CD4-positive, alpha-beta T cell treated with Interleukin-21 for 1 hour (primary cell): ENCODE measurements around the gene BTK.
"Not testable (repeated sequence)": the region's sequence is repeated elsewhere in the genome, so short reads cannot be mapped to it uniquely, and the experiment has no call there.

Experiments used
- DNase-seq: peaks from one replicate; pipeline ENCODE4 v3.0.0-alpha.2; 2020

BTK gene

GRCh38 chrX:101334310-101334709 lies 51.7 kb downstream of the BTK start:
- not testable (repeated sequence) for DNase-seq

DNA sequence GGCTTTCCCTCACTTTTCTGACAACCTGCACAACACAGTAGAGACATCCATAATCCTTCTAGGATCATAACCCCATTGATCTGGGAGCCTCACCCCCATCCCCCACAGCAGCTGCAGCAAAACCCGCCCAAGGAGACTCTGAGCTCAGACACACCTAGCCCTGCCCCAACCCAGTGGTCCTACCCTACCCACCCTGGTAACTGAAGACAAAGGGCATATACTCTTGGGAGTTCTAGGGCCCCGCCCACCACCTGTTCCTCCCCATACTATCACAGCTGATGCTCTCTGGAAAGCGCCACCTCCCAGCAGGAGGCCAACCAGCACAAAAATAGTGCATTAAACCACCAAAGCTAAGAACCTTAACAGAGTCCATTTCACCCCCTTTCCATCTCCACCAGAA lies 59.4 kb downstream of the BTK start:
- DNase-seq, result not testable (repeated sequence)

DNA sequence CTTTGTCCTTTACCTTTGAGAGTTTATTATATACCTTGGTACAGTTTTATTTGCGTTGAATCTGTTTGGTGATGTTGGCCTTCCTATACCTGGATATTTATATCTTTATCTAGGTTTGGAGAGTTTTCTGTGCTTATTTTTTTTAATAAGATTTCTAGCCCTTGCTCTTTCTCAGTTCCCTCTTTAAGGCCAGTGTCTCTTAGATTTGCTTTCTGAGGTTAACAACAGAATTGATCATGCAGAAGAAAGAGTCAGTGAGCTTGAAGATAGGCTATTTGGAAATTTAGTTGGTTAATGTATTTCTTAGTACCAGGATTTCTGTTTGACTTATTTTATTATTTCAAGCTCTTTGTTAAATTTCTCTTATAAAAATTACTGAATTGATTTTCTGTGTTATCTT lies 82.2 kb downstream of the BTK start:
- DNase-seq, result no peak
